NT2/D1 (cell line): Measurements from ENCODE around the gene C12orf57.

ENCODE experiments used
- DNase-seq: peaks from one replicate; pipeline ENCODE4 v3.0.0-alpha.2; 2011; ENCODE audit warnings: low read depth, low spot score
- H3K27me3 ChIP-seq: 2 replicates; pipeline ENCODE4 v1.6.0; 2011; ENCODE audit warnings: mild to moderate bottlenecking; ENCODE audit not compliant: insufficient read length, insufficient read depth
- H3K36me3 ChIP-seq: 2 replicates; pipeline ENCODE4 v1.6.1; 2011; ENCODE audit warnings: mild to moderate bottlenecking, low read length, mixed read lengths; ENCODE audit not compliant: insufficient read depth, insufficient read length
- H3K4me1 ChIP-seq: 2 replicates; pipeline ENCODE4 v1.5.1; 2011; ENCODE audit not compliant: insufficient read depth, insufficient read length
- H3K4me3 ChIP-seq: 2 replicates; pipeline ENCODE4 v1.5.1; 2011; ENCODE audit warnings: low read depth; ENCODE audit not compliant: insufficient read length
- H3K9ac ChIP-seq: 2 replicates; pipeline ENCODE4 v1.6.0; 2011; ENCODE audit warnings: low read depth; ENCODE audit not compliant: insufficient read length
- H3K9me3 ChIP-seq: 2 replicates; pipeline ENCODE4 v1.5.1; 2011; ENCODE audit warnings: mild to moderate bottlenecking, low read length; ENCODE audit not compliant: insufficient read depth
- SUZ12 ChIP-seq: IDR thresholded peaks from 2 replicates; pipeline ENCODE4 v1.6.1; 2011; ENCODE audit not compliant: insufficient read length, insufficient read depth; ENCODE audit errors: extremely low read depth
- YY1 ChIP-seq: IDR thresholded peaks from 2 replicates; pipeline ENCODE4 v1.6.1; 2011; ENCODE audit not compliant: insufficient read length, insufficient read depth
- ZNF274 ChIP-seq: IDR thresholded peaks from 2 replicates; pipeline ENCODE4 v1.6.1; 2011; ENCODE audit warnings: mild to moderate bottlenecking, low read depth, low read length

The C12orf57 gene

GRCh38 chr12:6965714-6966113 is 21.9 kb downstream of the C12orf57 start:
- H3K9ac ChIP-seq = no peak overlapping the region

DNA sequence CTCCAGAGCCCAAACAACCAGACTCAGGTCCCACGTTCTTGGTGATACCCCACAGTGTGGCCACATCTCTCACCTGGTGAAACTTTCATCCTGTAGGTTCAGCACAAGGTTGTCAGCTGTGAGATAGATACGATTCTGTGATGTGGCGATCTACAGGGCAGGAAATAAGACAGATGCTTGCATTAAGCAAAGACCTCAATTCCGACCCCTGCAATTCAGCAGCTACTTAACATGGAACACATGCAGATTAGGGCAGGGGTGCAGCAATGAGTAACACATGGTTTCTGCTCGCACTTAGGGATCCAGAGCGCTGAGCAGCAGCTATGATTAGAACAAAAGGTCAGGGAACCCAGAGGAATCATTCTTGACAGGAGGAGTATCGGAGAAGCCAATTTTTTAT is 22.5 kb downstream of the C12orf57 start:
- no peaks in the 10 kb centered on the region for H3K27me3 ChIP-seq
- no peak for DNase-seq
- H3K4me1 ChIP-seq = peaks cover 42% of the 10 kb centered on the region
- no peak overlapping the region for H3K4me3 ChIP-seq
- H3K36me3 ChIP-seq = peaks cover 62% of the 10 kb centered on the region
- H3K9ac ChIP-seq = no peak overlapping the region
- TF ChIP-seq SUZ12 (no peak), YY1 (no peak), ZNF274 (no peak)
- no peaks in the 10 kb centered on the region for H3K9me3 ChIP-seq

More at GRCh38 chr12:6965714-6966113, 21.9 kb downstream of the C12orf57 start:
- peaks cover 63% of the 10 kb centered on the region for H3K36me3 ChIP-seq
- no peak for TF ChIP-seq ZNF274
- no peak for TF ChIP-seq YY1
- no peak for TF ChIP-seq SUZ12
- H3K4me1 ChIP-seq = peaks cover 48% of the 10 kb centered on the region
- H3K27me3 ChIP-seq = no peaks in the 10 kb centered on the region
- no peak for DNase-seq
- no peak overlapping the region for H3K4me3 ChIP-seq
- no peaks in the 10 kb centered on the region for H3K9me3 ChIP-seq

DNA sequence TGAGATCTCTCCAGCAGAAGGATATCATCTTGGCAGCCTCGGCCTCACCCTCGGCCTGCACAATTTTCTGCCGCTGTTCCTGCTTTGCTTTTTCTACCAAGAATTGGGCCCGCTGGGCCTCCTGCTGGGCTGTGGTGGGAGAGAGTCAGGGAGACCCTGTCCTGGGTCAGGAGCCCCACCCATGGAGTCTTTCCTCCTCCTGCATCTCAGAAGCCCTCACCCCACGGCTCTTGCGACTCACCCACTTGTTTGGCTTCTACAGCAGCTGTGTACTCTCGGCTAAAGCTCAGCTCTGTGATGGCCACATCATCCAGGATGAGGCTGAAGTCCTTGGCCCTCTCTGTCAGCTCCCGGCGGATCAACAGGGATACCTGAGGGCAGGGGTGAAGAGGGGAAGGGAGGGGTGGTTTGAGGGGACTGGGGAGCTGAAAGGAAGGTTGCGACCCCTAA is 23.9 kb downstream of the C12orf57 start:
- no peaks in the 10 kb centered on the region for H3K27me3 ChIP-seq
- peak overlapping the region; percentile 34 for H3K9ac ChIP-seq
- no peak for DNase-seq
- H3K4me3 ChIP-seq = no peak overlapping the region
- H3K36me3 ChIP-seq = peaks cover 75% of the 10 kb centered on the region
- TF ChIP-seq YY1 = no peak
- no peaks in the 10 kb centered on the region for H3K9me3 ChIP-seq
- H3K4me1 ChIP-seq = peaks cover 33% of the 10 kb centered on the region

GRCh38 chr12:6968426-6968825 is 24.6 kb downstream of the C12orf57 start:
- Histone ChIP-seq H3K9ac (peak overlapping the region; percentile 79), H3K9me3 (no peaks in the 10 kb centered on the region), H3K27me3 (no peaks in the 10 kb centered on the region), H3K36me3 (peaks cover 83% of the 10 kb centered on the region), H3K4me1 (peaks cover 26% of the 10 kb centered on the region), H3K4me3 (no peak overlapping the region)
- DNase-seq = no peak
- TF ChIP-seq YY1 = no peak

GRCh38 chr12:6970096-6970527 is 26.3 kb downstream of the C12orf57 start:
- no peaks in the 10 kb centered on the region for H3K27me3 ChIP-seq
- peak overlapping the region; percentile 99 for H3K4me3 ChIP-seq
- H3K4me1 ChIP-seq = peaks cover 13% of the 10 kb centered on the region
- peak; percentile 57 for DNase-seq
- H3K36me3 ChIP-seq = peaks cover 83% of the 10 kb centered on the region
- peak overlapping the region; percentile 100 for H3K9ac ChIP-seq
- TF ChIP-seq YY1 (no peak), SUZ12 (no peak), ZNF274 (no peak)
- no peaks in the 10 kb centered on the region for H3K9me3 ChIP-seq

GRCh38 chr12:6974180-6974579 is 30.4 kb downstream of the C12orf57 start:
- Histone ChIP-seq H3K9ac (no peak overlapping the region), H3K9me3 (no peaks in the 10 kb centered on the region), H3K4me1 (no peaks in the 10 kb centered on the region), H3K27me3 (no peaks in the 10 kb centered on the region), H3K4me3 (no peak overlapping the region), H3K36me3 (peaks cover 84% of the 10 kb centered on the region)
- DNase-seq = no peak
- TF ChIP-seq ZNF274 (no peak), YY1 (no peak), SUZ12 (no peak)

- H3K9ac ChIP-seq = no peak overlapping the region
- H3K4me1 ChIP-seq = no peaks in the 10 kb centered on the region
- H3K9me3 ChIP-seq = no peaks in the 10 kb centered on the region
- no peak overlapping the region for H3K4me3 ChIP-seq
- no peak for TF ChIP-seq SUZ12
- TF ChIP-seq ZNF274 = no peak
- no peak for TF ChIP-seq YY1
- H3K36me3 ChIP-seq = peaks cover 89% of the 10 kb centered on the region
- H3K27me3 ChIP-seq = no peaks in the 10 kb centered on the region
- no peak for DNase-seq
Observed at GRCh38 chr12:6975297-6976032, 31.6 kb downstream of the C12orf57 start.
